ENCODE measurements around the gene C9orf85.

- TF ChIP-seq POLR2A (IDR thresholded peaks at IDR 0.05; ENCODE audit: low read depth, low read length) (no peak), POLR2AphosphoS5 (IDR thresholded peaks at IDR 0.05; ENCODE audit: low read depth, low read length) (no peak)
Observed at GRCh38 chr9:71975833-71976232, 64.4 kb downstream of the C9orf85 start.
